ENCODE data around the gene LAMTOR4. TPM values are rescaled to one million over a fixed set of nuclear protein-coding genes. Genes with fewer than 3 reads are reported as not detected.

Gene LAMTOR4
- total and polyA plus RNA-seq, 2 of the 13 experiments (the other 11 are each of a cell fraction or from before 2014, with no cell fraction given) = 115 to 118 TPM

- no peak for TF ChIP-seq FOXC1 (CRISPR knock-in tag; IDR thresholded peaks at IDR 0.05; ENCODE audit: borderline replicate concordance)
- no peak for TF ChIP-seq ZNF34 (CRISPR knock-in tag; IDR thresholded peaks at IDR 0.05; ENCODE audit: borderline replicate concordance)
- no peak for TF ChIP-seq NR2F6 (IDR thresholded peaks at IDR 0.05)
- no peak for TF ChIP-seq NR2F6 (CRISPR knock-in tag; IDR thresholded peaks at IDR 0.05)
- no peak for TF ChIP-seq SP2 (CRISPR knock-in tag; IDR thresholded peaks at IDR 0.05)
- TF ChIP-seq ZHX2 (IDR thresholded peaks at IDR 0.05; ENCODE audit: low read depth) = no peak
- no peak for TF ChIP-seq ZHX2 (CRISPR knock-in tag; IDR thresholded peaks at IDR 0.05; ENCODE audit: borderline replicate concordance)
Observed at GRCh38 chr7:100111914-100112313, 36.8 kb upstream of the LAMTOR4 start (continued).

- no TSS peak for BruUV-seq (replicated peaks)
- Histone ChIP-seq H3K4me1 (ENCODE audit: insufficient read depth, low read length) (peaks cover 29% of the 10 kb centered on the region), H3K27ac (ENCODE audit: extremely low read length, insufficient read depth, low read length) (no peak overlapping the region), H4K20me1 (ENCODE audit: insufficient read depth, low read length) (no peaks in the 10 kb centered on the region), H3K9me3 (ENCODE audit: low read length) (no peaks in the 10 kb centered on the region), H3K4me2 (ENCODE audit: low read depth, low read length) (no peak overlapping the region), H3K27me3 (ENCODE audit: control insufficient read depth in 1 of 2, insufficient read depth in 2 of 2, low read length in 2 of 2) (no peaks in the 10 kb centered on the region; a peak in 1 of 5 replicates), H3K36me3 (replicated peaks in 1 of 2; ENCODE audit: control insufficient read depth in 1 of 2, insufficient read depth in 2 of 2, low read length in 2 of 2) (peaks cover 4 to 19% of the 10 kb centered on the region in 2 experiments; a peak in 3 of 5 replicates), H3K79me2 (ENCODE audit: insufficient read depth, low read length) (peaks cover 8% of the 10 kb centered on the region), H3K4me3 (replicated peaks in 1 of 3; ENCODE audit: insufficient read depth in 1 of 3, low read depth in 2 of 3, low read length in 3 of 3) (no peak overlapping the region), H2AFZ (ENCODE audit: low read length) (no peak overlapping the region), H3K9ac (ENCODE audit: insufficient read depth, low read depth, low read length) (no peak overlapping the region)
- DNase-seq (ENCODE audit: low spot score) (no peak), ATAC-seq (no peak), FAIRE-seq (no peak)
- CTCF ChIA-PET (ENCODE audit: low intra/inter-chr PET ratio, low total read pairs) = no interaction called here
- 97% methylated on average over 7 of the region's 7 CpGs for WGBS (ENCODE audit: low lambda C conversion rate)
- intact Hi-C loops (cut with micrococcal nuclease; ENCODE audit: unreplicated experiment) (no loop called here), in situ Hi-C loops (cut with HindIII; ENCODE audit: extremely low pct_ligation_motif_present, low pct_unique_long_range_greater_than_20kb) (no loop called here)
- POLR2A ChIA-PET = no interaction called here
- TF ChIP-seq ZNF687 (CRISPR knock-in tag; IDR thresholded peaks at IDR 0.05) (no peak), ZNF83 (CRISPR knock-in tag; IDR thresholded peaks at IDR 0.05; ENCODE audit: borderline replicate concordance) (no peak), MYPOP (CRISPR knock-in tag; IDR thresholded peaks at IDR 0.05) (no peak), ATF1 (CRISPR knock-in tag; IDR thresholded peaks at IDR 0.05) (no peak), MEIS2 (CRISPR knock-in tag; IDR thresholded peaks at IDR 0.05) (no peak), NFE2L2 (IDR thresholded peaks at IDR 0.05; ENCODE audit: low read length) (no peak), SSRP1 (CRISPR knock-in tag; IDR thresholded peaks at IDR 0.05) (no peak), ARNT (IDR thresholded peaks at IDR 0.05) (no peak)
Observed at GRCh38 chr7:100115026-100115425, 33.7 kb upstream of the LAMTOR4 start.
